ENCODE data around the gene EHBP1.

The EHBP1 gene

DNA sequence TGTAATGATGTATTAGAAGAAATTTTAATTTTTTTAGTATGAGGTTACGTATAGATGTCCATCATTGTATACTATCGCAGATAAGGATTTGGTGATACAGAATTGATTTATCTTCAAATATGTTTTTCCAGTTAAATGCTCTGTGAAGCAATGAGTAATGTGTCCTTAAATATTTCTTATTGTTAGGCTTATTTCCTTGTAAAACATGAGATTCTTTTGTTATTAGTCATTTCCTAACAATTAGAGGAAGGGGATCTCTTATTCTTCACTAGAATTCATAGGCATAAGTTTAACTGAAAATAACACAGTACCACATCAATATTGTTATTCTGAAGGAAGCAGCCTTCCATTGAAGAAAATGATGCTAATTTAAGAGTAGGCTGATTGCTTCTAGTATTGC is 329.7 kb downstream of the EHBP1 start:
- no peak for DNase-seq

DNA sequence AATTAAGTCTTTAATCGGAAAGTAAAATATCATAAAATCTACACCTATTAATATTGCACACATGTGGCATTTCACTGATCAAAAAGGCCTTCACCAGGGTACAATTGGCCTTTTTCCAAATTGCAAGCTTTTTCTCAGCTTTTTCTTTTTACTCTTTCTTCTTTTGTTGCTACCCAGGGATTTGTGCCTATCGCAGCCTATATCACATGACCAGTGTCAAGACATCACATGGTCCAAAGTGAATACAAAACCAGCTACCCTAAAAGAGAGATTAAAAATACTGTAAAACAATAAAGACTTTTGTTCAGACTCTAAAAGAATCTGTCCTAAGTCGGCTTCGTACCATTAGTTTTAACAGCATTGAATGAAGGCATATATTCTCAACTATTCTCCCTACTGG is 330.1 kb downstream of the EHBP1 start:
- DNase-seq, result no peak

DNA sequence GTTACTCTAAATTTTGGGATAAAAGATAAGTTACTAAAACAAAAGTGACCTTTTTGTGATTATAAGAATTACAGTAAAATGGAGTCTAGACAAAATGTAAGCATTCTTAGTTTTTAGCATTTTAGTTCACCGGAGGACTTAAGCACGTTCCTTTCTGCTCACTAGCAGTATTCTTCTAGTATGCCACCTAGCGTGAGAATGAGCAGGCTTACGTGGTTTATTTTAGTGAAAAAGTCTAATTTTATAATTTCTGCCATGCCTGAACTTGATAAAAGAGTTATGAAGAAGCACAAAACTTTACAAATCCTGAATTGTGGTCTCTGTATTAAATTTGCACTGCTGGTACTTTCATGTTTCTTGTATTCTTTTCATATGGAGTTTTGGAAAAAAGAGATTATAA is 332.5 kb downstream of the EHBP1 start:
- no peak for DNase-seq

DNA sequence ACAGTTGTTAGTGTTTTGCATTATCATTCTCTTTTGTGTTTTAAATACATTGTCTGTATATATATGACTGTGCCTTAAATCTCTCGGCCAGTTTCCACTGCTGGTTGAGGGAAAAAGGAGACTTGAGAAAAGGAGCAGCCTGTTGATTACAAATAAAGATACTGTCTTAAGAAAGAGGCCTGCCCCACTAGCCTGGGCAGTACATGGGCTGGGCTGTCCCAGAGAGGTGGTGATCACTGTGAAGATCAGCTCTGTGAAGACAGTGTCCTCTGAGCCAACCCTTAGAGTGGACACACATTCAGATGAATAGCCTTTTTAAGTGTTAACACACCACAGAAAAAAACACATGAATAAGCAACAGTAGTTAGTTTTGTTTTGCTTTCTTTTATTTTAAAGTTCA is 335.1 kb downstream of the EHBP1 start:
- DNase-seq, result no peak

DNA sequence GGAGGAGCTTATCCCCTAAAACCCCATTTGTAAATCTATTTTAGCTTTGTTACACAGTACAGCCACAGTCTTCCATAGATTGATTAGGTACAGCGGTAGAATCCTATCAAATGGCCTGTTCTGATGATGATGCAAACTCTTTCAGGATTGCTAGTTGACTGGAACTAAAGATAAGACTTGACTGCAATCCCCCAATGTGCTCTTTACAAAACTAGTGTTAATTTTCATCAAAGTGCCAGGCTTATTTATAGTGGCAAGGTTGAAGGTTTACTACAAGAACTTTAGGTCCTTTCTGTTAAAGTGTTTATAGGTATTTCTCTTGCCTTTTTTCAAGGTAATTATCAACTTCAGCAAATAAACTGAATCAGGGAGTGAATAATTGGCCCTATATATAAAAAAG is 336.1 kb downstream of the EHBP1 start:
- no peak for DNase-seq

DNA sequence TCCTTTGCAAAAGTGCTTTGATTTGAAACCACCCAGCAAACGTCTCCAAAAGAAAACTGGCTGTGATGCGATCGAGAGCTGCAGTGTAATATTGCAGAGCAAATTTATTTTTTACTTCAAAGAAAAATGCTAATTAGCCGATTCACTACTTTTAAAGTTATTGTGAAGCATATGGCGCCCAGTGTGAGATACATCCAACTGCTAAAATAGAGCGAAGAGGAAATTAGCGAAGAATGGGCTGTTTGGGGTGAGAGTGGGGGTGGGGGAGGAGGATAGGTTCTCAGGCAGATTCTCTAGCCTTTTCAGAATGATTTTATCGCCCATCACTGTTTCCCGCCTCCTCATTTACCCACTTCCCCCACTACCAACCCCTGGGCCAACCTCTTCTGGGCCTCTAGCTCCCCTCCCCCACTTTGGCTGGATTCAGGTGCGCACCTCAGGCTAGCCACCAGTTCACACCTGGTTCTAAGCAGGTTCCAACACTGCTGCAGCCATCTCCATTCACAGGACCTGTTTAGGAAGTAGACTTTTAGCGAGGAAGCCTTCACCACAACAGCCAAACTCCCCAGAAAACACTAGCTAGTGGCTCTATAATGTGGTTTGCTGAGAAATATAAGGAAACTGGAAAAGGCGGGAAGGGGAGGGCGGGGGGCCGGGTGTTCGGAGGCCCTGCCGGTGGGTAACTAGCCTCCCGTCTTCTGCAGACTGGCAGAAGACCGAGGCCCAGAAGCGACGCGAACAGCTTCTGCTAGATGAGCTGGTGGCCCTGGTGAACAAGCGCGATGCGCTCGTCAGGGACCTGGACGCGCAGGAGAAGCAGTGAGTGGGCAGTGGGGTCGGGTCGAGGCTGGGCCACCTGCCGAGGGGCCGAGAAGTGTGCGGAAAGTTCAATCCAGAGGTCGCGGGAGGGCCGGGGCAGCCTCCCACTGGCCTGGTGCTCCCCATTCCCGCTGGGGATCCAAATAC is 339.1 kb downstream of the EHBP1 start:
- DNase-seq, result no peak

DNA sequence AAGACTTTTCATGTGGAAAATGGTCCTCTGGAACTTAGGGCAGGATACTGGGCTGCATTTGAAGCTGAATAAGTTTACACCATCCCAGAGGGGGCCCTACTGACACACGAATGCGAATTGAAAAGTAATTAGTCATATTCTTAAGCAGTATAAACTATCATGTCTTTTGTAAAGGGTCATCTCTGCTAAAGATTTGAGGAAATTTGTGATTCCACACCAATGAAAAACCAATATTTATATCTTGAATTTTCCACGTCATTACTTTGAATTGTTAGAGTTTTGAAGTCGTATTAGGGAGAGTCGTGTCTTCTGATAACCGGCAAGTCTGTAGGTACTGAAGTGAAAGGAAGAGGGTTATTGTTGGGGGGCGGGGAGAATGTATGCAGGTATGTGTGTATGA is 341.0 kb downstream of the EHBP1 start:
- no peak for DNase-seq

DNA sequence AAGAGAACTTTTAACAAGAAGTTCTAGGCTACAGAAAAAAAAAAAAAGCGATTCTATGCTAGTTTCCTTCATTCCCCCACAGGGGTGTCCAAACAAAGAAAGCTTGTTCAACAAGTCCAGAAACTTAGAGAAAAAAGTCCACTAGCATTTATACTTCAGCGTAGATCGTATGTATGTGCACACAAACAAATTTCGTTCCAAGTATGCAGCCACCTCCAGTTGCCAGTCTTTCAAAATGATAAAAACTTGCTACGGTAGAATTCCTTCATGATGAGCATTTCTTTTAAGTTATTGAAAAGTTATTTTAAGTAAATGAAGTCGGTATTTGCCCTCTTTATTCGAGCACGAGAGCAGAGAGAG is 341.4 kb downstream of the EHBP1 start:
- no peak for DNase-seq

DNA sequence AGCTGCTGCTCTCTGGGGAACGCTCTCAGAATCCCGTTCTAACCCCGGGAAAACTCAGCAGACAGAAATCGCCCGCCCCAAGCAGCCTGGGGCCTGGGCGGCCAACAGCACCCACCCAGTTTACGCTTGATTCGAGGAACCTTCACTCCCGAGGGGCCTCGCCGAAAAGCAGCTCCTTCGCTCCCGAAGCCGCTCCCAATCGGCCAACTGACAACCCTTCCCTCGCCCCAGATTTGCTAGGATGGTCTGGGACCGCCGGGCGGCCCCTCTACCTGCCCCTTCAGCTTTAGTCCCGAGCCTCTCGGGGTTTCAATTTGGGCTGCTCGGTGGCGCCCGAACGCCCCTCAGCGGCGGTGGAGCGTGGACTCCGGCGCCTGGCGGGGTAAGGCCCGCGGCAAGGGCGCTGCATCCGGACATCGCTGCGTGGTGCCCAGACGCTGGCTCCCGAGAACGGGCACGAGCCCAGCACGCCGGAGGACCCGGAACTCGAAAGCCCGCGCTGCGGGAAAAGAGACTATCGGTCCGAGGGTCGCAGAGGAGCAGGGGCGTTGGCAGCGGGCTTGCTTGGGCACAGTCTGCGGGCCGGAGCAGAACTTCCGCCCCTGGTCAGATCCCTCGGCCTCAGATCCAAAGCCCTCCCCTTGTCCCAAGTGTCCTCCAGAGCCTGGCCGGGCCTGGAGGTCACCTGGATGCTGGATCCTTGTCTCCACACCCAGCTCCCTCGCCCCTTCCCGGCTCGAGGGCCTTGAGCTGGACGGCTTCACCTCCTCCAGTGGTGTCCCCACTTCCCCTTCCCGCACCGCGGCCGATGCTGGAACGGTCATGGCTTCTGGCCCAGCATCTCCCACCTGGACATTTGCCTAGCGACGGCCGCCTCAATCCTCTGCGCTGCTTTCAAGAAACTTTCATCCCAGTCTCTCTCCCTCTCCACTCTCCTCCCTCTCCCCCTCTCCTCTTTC is 342.1 kb downstream of the EHBP1 start:
- DNase-seq, result no peak

DNA sequence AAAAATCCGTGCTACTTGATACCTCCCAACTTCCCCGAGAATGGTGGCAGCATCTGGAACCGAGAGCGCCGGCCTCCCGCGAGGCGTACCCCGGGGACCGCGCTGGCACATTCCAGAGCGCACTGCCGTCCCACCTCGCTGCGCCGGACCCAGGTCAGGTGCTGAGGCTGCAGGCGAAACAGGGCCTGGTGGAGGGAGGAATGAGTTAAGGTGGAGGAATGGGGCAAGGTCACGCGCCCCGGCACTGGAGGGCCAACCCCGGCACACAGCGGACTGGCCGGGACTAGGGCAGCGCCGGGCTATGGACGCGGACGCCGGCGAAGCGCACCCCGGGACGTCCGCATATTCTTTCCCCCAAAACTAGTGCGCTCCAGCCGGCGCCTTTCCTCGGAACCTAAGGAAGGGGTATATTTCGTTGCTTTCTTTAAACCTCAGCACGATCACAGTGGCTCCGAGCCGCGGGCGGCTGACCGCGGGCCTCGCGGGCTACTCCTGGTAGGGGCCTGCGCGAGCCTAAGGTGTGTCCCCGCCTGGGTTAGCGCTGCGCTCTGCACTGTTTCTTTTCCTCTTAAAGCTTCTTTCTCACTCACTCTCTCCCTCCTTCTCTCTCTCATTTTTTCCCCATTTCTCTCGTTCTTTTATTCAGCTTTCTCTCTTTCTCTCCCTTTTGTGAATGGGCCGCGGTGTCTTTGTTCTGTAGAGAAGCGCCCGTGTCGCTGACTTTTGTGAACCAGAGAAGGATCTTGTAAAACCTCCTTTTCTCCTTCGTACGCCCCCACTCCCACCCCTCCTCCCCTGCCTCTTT is 343.1 kb downstream of the EHBP1 start:
- no peak for DNase-seq

DNA sequence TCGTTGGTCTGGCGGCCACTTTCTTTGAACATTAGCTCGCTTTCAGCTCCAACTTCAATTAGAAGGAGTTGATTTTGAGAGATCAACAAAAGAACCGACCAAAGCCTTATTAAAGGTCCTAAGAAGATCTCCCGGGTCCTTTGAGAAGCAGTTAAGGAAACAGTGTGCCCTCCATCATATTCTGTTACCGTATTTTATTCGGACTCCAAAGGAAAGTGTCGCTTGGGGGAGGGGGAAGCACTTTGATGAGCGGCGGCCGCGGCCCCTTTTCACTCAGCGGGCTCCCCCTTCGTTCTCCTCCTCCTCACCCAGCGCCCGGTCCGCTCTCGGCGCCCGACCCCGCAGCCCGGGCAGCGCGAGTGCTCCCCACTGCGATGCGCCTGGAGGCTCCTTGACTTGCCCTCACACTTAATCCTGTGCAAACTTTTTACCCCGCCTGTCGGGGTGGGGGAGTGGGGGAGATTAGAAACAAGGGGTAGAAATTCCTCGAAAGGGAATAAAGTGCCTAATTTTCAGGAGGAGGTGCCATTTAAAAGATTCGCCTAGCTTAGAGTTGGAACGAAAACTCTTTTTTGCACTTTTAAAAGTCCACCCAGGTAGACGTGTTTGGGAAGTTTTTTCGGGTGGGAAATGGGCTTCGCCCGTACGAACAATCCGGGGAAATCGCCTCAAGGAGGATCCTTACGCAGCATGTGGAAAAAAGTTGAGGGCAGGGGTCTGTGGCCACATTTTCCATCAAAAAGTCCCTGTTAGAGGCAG is 343.9 kb downstream of the EHBP1 start:
- DNase-seq, result no peak

DNA sequence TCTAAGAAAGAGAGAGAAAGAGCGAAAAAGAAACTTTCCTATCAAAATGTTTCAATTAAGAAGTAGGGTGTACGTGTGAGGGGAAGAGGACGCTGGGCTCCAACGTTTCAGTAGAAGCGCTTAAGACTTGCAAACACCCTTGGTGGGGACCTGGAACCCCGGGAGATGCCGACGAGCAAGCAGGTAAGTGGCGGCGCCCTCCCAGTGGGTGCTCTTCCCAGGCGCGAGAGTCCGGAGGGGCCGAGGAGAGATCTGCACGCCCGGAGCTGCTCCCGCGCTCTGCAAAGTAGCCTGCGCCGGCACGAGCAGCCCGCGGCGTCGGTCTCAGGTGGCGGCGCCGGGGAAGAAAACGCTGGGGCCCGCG is 344.4 kb downstream of the EHBP1 start:
- no peak for DNase-seq

DNA sequence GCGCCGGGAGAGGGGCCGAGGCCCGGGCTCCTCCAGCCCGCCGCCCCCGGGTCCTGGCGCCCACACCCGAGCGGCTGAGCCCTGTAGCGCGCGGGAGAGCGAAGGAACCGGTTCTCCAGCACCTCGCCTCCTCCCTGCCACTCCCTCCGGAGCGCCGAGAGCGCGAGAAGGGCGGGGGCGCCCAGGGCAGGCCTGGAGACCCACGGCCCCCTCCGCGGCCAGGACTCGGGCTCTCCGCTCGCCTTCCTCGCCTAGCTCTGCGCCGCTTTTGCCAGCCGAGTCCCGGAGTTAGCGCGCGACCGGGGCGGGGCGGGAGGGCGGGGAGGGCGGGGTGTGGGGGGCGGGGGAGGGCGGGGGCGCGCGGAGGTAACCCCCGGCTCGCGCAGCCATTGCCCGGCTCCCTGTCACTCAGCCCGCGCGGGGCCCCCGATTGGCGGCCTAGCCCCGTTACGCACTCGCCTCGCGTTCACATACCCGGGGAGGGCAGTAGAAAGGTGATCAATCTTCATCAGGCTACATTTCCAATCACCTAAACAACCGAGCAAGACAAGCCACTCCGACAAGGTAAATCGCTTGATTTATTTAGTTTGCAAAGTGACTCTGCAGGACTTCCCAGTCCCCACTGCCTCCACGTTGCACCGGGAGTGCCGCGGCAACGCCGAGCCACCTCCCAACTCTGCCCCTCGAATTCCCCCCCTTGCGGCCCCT is 345.0 kb downstream of the EHBP1 start, which contains the start of gene OTX1:
Gene OTX1, plus strand, starts transcription at position 497 of the 708 bp plus-strand sequence. CDS start 2,161 bp downstream, outside the sequence.
- no peak for DNase-seq

DNA sequence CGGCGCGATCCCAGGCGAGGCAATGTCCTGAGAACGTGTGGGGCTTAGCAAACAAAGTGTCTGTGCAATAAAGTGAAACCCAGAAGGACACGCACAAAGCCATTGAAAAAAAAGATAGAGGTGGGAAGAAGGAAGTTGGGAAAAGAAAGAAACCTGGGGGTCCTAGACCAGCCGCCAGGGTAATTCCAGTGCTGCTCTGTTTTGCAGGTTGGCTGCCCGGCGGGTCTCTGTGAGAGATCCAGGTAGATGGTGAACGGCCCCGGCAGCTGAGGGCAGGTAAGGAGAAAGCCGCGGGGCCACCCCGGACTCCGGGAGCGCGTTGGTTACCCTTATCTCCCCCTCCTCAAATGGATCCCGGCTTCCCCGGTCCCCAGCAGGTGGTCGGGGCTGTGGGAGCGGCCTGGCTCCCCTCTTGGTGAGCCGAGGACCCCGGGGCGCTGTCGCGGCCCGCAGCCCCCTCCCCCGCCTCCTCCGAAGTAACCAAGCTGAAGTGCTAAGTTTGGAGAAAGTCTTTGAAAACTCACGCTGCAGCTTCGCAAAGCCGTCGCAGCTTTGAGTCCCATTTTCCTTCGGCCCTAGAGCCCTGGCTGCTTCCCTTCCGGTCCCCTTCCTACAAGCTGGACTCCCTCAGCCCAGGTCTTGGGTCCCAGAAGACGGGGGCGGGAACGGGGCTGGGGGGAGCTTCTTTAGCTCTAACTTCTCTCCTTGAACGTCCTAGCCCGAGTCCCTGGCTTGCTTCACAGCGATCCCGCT is 345.7 kb downstream of the EHBP1 start:
- no peak for DNase-seq

DNA sequence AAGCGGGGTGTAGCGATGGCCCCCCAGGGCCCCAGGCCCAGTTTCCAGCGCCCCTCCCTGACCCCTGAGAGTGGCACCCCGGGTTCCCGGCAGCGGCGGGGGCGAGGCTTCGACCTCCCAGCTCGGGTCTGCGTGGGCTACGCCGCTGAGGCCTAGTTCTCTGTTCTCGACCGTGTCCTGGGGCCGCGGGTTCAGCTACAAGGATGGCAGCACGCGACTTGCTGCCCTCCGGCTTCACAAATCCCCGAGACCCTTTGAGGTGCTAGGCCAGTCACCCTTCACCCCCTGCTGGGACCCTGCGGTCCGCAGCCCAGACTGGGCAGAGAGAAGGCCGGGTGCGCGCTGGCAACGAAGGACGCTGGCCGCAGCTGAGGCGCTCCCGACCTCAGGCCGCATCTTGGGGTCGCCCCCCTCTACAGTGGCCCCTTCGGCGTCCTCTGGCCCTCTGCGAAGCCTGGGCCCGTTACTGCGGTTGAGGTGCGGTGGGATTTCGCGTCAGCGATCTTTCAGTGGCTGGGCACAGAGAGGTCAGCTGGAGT is 346.4 kb downstream of the EHBP1 start:
- DNase-seq, result no peak

DNA sequence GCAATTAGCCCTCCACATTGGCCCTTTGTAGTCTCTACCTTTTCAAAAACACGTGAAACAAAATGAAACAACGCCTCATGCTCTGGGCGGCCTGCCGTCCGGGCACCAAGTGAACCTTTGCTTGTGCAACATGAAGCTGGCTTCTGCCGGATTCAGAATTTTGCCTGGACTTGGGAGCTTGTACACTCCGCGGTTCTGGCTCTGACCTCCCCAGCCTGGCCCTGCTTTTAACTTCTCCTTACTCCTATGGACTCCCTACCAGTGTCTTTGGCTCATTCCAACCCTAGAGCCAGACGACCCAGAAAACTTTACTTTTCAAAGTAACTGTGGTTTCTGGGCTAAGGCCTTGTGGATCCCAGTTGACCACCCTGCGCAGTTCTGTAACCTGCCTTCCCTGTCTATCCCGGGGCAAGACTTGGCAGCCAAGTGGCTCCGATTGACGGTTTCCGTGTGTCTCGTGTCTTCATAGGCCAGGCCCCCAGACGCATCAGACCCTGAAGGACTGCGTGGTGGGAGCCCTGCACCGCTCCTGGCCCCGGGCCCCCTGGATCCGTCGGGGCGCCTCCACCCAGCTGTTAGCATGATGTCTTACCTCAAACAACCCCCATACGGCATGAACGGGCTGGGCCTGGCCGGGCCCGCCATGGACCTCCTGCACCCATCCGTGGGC is 347.0 kb downstream of the EHBP1 start:
- DNase-seq, result no peak

DNA sequence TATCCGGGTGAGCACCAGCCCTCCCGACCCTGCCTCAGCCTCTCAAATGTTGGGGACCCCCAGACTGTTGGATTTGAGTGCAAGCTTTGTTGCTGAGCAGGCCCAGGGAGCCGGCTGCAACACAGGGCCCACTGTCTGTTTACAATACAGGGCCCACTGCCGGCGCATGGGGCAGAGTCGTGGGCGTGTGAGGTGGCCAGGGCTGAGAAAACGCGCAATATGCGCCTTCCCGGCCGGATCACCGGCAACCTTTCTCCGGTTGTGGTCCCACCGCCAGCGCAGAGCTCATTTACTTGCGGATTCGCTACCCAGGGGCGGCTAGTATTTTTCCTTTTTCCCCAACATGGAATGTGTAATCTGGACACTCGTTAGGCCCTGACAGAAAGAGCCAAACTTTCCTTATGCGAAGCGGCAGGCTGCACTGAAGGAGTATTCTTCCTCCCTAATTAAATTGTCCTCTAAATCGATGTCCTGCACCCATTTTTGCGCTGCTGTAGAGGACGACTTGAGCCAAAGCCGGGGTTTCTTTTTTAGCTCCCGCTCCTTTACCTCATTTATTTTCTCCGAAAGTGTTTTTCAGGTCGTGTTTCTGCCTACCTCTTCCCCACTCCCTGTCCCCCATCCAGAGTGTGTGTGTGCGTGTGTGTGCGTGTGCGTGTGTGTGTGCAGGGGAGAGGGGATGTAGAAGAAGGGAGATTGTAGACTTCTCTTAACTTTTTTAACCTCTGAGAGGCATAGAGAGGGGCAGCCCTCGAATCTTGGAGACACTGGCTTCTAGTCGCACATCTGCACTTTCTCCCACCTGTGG is 347.8 kb downstream of the EHBP1 start:
- no peak for DNase-seq

DNA sequence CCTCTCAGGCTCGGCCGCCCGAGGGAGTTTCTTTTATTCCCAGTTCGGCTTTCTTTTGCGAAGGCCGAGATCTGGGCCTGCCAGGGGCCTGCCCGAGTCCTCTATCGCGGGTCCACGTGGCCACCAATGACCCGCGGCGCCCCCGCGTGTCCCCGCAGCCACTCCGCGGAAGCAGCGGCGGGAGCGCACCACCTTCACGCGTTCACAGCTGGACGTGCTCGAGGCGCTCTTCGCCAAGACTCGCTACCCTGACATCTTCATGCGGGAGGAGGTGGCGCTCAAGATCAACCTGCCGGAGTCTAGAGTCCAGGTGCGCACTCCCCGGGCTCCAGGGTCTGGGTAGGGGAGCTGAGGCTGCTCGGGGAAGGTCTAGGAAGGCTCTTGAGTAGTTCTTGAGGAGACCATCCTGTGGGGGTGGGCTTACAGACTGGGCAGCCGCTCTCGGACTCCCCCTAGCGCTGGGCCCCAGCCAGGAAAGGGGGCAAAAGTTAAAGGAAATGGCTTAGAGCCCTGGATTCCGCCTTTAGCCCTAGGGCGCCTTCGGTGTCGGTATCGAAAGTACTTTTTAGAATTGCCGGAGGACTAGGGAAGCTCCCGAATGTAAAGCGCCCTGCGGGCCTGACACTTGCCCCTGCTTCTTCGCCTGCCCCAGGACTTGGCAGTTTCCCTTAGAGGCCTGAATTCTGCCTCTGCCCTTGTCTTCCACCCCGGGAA is 348.5 kb downstream of the EHBP1 start:
- no peak for DNase-seq

All from activated gamma-delta T cell treated with Interleukin-2 at 50 U/mL for 16 hours (primary cell).